ENCODE measurements around the gene BDH2. TPM values are rescaled to one million over a fixed set of nuclear protein-coding genes. Genes with fewer than 3 reads are reported as not detected.

The BDH2 gene
- total RNA-seq, 2 experiments from 2014 or later: 26.3 to 28.2 TPM

- no peaks in the 10 kb centered on the region for H3K9me3 ChIP-seq (ENCODE audit: low read length)
- H4K20me1 ChIP-seq (ENCODE audit: insufficient read depth, low read length): no peaks in the 10 kb centered on the region
- H3K36me3 ChIP-seq (ENCODE audit: insufficient read depth, low read length): peaks cover 19% of the 10 kb centered on the region
- no peak overlapping the region for H2AFZ ChIP-seq (ENCODE audit: low read length)
- no peak overlapping the region for H3K27ac ChIP-seq (ENCODE audit: low read depth, low read length, poor library complexity, severe bottlenecking)
- CTCF ChIA-PET (ENCODE audit: unreplicated experiment): no interaction called here
- POLR2A ChIA-PET: interaction anchor here (0.7 to 0.9 kb wide), 2 partner anchors 9 to 638 kb away, joined by 3 read pairs; no protein-coding TSS in a partner anchor
- no peaks in the 10 kb centered on the region for H3K79me2 ChIP-seq (ENCODE audit: insufficient read depth, low read depth, low read length)
- H3K4me2 ChIP-seq (ENCODE audit: low read length): no peak overlapping the region
- no peak overlapping the region for H3K4me3 ChIP-seq (ENCODE audit: low read depth, low read length, poor library complexity, severe bottlenecking)
- intact Hi-C loops (cut with micrococcal nuclease; ENCODE audit: unreplicated experiment): no loop called here
- BruUV-seq (replicated peaks): no TSS peak
- TF ChIP-seq, protein P1, sequence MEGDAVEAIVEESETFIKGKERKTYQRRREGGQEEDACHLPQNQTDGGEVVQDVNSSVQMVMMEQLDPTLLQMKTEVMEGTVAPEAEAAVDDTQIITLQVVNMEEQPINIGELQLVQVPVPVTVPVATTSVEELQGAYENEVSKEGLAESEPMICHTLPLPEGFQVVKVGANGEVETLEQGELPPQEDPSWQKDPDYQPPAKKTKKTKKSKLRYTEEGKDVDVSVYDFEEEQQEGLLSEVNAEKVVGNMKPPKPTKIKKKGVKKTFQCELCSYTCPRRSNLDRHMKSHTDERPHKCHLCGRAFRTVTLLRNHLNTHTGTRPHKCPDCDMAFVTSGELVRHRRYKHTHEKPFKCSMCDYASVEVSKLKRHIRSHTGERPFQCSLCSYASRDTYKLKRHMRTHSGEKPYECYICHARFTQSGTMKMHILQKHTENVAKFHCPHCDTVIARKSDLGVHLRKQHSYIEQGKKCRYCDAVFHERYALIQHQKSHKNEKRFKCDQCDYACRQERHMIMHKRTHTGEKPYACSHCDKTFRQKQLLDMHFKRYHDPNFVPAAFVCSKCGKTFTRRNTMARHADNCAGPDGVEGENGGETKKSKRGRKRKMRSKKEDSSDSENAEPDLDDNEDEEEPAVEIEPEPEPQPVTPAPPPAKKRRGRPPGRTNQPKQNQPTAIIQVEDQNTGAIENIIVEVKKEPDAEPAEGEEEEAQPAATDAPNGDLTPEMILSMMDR (conservative IDR thresholded peaks at IDR 0.05; ENCODE audit: low read length): no peak
- no peak for TF ChIP-seq EZH2phosphoT487 (IDR thresholded peaks at IDR 0.05; ENCODE audit: borderline replicate concordance, low read depth, low read length)
- no peaks in the 10 kb centered on the region for H3K9me2 ChIP-seq (ENCODE audit: insufficient read depth, low read length)
- no peak for DNase-seq (ENCODE audit: low spot score)
- peaks cover 4% of the 10 kb centered on the region for H3K4me1 ChIP-seq (ENCODE audit: insufficient read depth, low read length, poor library complexity, severe bottlenecking)
Measured at GRCh38 chr4:103086551-103086950, 13.1 kb downstream of the BDH2 start.

- intact Hi-C loops (cut with micrococcal nuclease; ENCODE audit: unreplicated experiment): no loop called here
- no TSS peak for BruUV-seq (replicated peaks)
- peaks cover 19% of the 10 kb centered on the region for H3K36me3 ChIP-seq (ENCODE audit: insufficient read depth, low read length)
- H3K79me2 ChIP-seq (ENCODE audit: insufficient read depth, low read depth, low read length): no peaks in the 10 kb centered on the region
- CTCF ChIA-PET (ENCODE audit: unreplicated experiment): no interaction called here
- no peaks in the 10 kb centered on the region for H3K4me1 ChIP-seq (ENCODE audit: insufficient read depth, low read length, poor library complexity, severe bottlenecking)
- TF ChIP-seq, protein P1 (conservative IDR thresholded peaks at IDR 0.05; ENCODE audit: low read length): no peak
- TF ChIP-seq EZH2phosphoT487 (IDR thresholded peaks at IDR 0.05; ENCODE audit: borderline replicate concordance, low read depth, low read length): no peak
- H3K9me2 ChIP-seq (ENCODE audit: insufficient read depth, low read length): no peaks in the 10 kb centered on the region
- no peak for DNase-seq (ENCODE audit: low spot score)
- H3K9me3 ChIP-seq (ENCODE audit: low read length): no peaks in the 10 kb centered on the region
- no peak overlapping the region for H3K4me2 ChIP-seq (ENCODE audit: low read length)
- no peak overlapping the region for H2AFZ ChIP-seq (ENCODE audit: low read length)
- H3K27ac ChIP-seq (ENCODE audit: low read depth, low read length, poor library complexity, severe bottlenecking): no peak overlapping the region
- POLR2A ChIA-PET: interaction anchor here (0.6 to 0.9 kb wide), 2 partner anchors 8 to 109 kb away, joined by 3 read pairs; no protein-coding TSS in a partner anchor
- H4K20me1 ChIP-seq (ENCODE audit: insufficient read depth, low read length): no peaks in the 10 kb centered on the region
- no peak overlapping the region for H3K4me3 ChIP-seq (ENCODE audit: low read depth, low read length, poor library complexity, severe bottlenecking)
Measured at GRCh38 chr4:103085555-103086196, 14.0 kb downstream of the BDH2 start.

- peak overlapping the region; percentile 34; the same call in 1 of the 2 replicates for H3K4me2 ChIP-seq (ENCODE audit: low read length)
- peaks cover 35% of the 10 kb centered on the region for H3K4me1 ChIP-seq (ENCODE audit: insufficient read depth, low read length, poor library complexity, severe bottlenecking)
- ChIA-PET CTCF (ENCODE audit: unreplicated experiment) (interaction anchor here (1.4 kb wide), 1 partner anchor 15 kb away, joined by 3 read pairs; no protein-coding TSS in a partner anchor), POLR2A (interaction anchor here (0.7 to 5.9 kb wide), 8 partner anchors 8 to 771 kb away, joined by 3 to 49 read pairs (median 4); partner anchors contain the start of gene CISD2)
- intact Hi-C loops (cut with micrococcal nuclease; ENCODE audit: unreplicated experiment): loop anchor here (5.0 kb wide), 1 partner anchor 212 kb away; the partner anchor contains the start of gene CISD2
- H3K4me3 ChIP-seq (ENCODE audit: low read depth, low read length, poor library complexity, severe bottlenecking): no peak overlapping the region
- no peak overlapping the region for H3K27ac ChIP-seq (ENCODE audit: low read depth, low read length, poor library complexity, severe bottlenecking)
- H3K9me3 ChIP-seq (ENCODE audit: low read length): no peaks in the 10 kb centered on the region
- no peaks in the 10 kb centered on the region for H3K36me3 ChIP-seq (ENCODE audit: insufficient read depth, low read length)
- peak overlapping the region; percentile 55; the same call in 1 of the 2 replicates for H2AFZ ChIP-seq (ENCODE audit: low read length)
- H3K79me2 ChIP-seq (ENCODE audit: insufficient read depth, low read depth, low read length): peaks cover 14% of the 10 kb centered on the region; the same call in 1 of the 2 replicates
- no TSS peak for BruUV-seq (replicated peaks)
- no peaks in the 10 kb centered on the region for H3K9me2 ChIP-seq (ENCODE audit: insufficient read depth, low read length)
- H4K20me1 ChIP-seq (ENCODE audit: insufficient read depth, low read length): no peaks in the 10 kb centered on the region; the same call in 1 of the 2 replicates
- no peak for TF ChIP-seq EZH2phosphoT487 (IDR thresholded peaks at IDR 0.05; ENCODE audit: borderline replicate concordance, low read depth, low read length)
- TF ChIP-seq, protein P1 (conservative IDR thresholded peaks at IDR 0.05; ENCODE audit: low read length): no peak
- no peak for DNase-seq (ENCODE audit: low spot score)
Measured at GRCh38 chr4:103079621-103080020, 20.0 kb downstream of the BDH2 start.
